SKM-1 treated with dmso at 0.1 percent for 144 hours (cell line): ENCODE data around the gene DVL1.
A peak's percentile ranks its signal among the peaks of the same experiment; 100 is the strongest.
"Not testable (repeated sequence)": the region's sequence is repeated elsewhere in the genome, so short reads cannot be mapped to it uniquely, and the experiment has no call there.

Experiments used
- DNase-seq: peaks from one replicate; lab custom pipeline; 2025; ENCODE audit not compliant: unreplicated experiment; lab: John Stamatoyannopoulos, UW

Gene DVL1

DNA sequence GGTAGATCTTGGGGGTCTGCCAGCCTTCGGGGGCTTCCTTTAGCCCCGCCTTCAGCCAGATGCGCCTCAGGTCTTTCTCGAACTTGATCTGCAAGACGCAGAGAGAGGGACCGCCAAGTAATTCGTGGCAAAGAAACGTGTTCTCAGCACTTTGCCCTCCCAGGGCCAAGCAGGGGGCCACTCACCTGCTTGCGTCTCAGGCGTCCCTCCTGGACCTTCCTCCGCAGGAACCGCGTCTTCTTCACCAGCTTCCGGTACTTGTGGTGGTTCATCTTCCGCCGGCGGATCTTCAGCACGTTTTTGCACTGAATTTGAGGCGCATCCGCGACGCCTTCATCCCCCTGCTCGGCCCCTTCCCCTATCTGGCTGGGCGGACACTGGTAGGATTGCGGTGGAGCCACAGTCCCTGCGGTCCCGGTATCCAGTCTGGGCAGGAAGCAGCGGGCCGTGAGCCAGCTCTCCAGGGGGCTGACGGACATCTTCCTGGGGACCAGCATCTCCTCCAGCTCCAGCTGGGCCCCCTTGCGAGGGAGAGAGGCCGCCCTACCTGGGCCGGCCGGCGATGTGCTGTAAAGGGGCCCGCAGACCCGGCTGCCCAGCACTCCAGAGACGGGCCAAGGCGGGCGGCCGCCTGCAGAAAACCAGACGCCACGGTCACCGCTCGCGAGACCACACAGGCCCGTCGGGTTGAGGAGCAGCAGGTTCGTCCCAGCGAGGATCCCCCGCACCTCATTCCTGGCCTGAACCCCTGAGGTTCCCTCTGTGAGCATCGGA is 24.8 kb upstream of the DVL1 start:
- DNase-seq, result no peak

DNA sequence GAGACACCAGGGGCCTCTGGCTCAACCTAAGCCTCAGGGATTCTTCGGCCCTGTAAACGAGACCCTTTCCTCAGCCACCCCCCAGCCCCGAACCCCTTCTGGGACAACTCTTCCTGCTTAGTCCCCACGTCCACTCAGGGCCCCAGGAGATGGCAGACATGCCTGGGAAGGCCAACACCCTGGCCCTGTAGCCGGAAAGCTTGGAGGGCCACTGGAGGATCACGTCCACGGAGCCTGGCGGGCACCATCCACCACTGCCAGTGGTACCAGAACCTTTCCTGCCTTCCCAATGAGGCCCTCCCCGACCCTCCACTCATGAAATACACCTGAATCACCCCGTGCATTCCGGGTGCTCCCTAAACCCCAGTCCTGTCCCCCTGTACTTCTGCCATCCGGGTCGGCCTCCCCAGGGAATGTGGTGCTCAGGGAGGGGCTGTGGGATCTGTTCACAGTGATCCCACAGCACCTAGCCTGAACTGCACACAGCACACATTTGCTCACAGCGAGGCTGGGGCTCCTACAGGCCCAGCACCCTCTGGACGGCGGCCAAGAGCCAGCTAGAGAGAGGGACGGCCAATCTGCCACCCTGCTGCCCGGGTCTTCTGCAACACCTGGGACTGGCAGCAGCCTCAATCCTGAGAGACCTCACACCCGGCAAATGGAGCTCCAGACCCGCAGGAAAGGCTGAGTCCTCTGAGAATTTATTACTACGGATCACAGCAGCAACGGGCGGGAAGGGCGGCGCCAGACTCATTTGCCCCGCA is 24.0 kb upstream of the DVL1 start:
- DNase-seq, result no peak

DNA sequence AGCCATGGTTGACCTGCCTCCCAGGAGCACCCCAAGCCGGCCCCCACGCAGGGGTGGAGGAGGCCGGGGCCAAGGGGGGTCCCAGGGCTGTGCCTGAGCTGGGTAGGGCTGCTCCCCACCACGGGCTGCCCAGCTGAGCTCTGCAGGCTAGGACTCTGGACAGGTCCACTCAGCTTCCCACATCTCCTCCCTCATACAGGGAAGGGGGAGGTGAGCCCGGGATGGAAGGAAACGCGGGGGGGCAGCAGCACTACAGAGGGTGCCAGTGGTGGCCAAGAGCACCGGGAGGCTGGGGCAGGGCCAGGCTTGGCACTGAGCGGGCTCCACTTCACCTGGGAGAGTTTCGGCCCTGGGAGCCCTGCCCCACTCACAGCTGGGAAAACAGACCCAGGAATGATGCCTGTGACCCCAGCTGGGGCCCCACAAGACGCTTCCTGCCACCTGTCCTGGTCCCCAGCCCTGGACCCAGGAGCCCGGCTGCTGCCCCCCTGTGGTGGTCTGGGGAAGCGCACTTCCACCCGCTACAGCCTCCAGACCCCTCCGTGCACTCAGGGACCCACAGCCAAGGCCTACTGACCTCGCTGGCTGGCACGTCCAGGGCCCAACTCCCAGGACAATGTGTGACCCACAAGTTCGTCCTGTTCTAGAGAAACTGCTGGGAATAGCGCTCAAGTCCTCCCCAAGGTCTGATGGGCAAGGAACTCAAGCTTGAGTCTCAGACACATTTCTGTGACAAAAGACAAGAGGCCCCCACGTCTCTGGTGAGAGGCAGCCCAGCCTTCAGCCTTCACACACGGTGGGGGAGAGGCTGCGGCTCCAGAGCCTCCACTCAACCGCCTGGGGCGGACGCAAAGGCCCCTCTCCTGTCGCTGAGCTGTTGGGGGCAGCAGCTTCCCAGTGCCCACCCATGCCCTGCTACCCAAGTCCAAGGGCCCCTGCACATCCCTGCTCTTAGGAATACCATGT is 22.8 kb upstream of the DVL1 start:
- DNase-seq, result peak; percentile 36

DNA sequence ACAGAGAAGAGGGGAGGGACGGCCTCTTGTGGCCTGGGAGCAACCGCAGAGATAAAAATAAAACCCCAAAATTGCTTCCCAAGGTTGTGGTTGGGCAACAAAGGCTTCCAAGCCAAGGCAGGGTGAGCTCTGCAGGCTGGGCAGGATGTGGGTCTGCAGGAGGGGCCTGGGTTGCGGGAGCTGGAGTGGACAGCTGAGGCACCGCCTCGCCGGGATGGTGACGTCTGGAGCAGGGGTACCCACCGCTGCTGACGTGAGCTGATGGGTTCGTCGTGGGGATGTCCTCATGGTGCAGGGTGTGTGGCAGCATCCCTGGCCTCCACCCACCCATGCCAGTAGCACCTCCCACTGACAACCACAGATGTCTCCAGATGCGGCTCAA is 22.1 kb upstream of the DVL1 start:
- peak; percentile 70 for DNase-seq

DNA sequence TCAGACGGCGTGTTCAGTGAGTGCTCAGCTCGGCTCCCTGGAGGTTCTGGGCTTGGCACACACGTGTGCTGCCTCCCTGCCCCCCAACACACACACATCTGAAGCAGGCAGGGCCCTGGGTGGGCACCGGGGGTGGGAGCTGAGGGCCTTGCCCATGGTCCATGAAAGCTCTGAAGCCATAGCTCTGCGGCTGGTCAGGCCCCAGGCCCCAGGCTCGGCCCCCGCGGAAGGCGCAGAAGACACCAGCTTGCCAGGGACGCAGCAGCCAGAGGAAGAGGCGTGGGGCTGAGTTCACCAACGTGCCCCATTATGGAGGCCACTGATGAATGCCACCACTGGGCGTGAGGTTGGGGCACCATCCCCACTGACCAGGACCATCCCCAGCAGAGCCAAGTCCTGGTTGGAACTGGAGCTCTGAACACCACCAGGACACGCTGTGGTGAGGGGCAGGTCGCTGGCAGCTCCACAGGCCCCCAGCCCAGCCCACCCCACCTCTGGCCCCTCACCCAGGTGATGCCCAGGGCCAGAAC is 21.6 kb upstream of the DVL1 start:
- no peak for DNase-seq

DNA sequence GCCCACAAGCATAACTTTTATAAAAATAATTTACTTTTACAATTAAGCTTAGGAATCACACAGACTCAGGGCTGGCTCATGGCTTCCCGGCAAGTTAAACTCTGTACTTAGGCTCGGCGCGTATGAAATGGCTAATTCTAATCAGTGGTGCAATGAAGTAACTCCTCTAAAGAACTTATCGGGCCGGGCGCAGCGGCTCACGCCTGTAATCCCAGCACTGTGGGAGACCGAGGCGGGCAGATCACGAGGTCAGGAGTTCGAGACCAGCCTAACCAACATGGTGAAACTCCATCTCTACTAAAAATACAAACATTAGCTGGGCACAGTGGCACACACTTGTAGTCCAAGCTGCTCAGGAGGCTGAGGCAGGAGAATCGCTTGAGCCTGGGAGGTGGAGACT is 20.9 kb upstream of the DVL1 start:
- not testable (repeated sequence) for DNase-seq

DNA sequence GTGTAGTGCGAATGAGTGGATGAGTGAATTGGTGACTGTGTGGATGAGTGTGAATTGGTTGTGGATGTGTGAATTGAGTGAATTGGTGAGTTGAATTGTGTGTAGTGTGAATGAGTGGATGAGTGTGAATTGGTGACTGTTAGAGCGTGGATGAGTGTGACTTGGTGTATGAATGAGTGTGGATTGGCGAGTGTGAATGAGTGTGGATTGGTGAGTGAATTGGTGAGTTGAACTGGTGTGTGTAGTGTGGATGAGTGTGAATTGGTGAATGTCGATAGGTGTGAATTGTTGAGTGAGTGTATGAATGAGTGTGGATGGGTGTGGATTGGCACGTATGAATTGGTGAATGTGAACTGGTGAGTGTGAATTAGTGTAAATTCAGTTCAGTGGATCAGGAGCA is 18.1 kb upstream of the DVL1 start:
- DNase-seq, result no peak

DNA sequence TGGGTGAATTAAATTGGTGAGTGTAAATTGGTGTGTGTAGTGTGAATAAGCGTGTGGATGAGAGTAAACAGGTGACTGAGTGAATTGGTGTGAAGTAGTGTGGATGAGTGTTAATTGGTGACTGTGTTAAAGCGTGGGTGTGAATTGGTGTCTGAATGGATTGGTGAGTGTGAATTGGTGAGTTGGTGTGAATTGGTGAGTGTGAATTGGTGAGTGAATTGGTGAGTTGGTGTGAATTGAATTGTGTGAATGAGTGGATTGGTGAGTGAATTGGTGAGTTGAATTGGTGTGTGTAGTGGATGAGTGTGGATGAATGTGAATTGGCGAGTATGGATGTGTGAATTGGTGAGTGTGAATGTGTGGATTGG is 17.5 kb upstream of the DVL1 start:
- no peak for DNase-seq

DNA sequence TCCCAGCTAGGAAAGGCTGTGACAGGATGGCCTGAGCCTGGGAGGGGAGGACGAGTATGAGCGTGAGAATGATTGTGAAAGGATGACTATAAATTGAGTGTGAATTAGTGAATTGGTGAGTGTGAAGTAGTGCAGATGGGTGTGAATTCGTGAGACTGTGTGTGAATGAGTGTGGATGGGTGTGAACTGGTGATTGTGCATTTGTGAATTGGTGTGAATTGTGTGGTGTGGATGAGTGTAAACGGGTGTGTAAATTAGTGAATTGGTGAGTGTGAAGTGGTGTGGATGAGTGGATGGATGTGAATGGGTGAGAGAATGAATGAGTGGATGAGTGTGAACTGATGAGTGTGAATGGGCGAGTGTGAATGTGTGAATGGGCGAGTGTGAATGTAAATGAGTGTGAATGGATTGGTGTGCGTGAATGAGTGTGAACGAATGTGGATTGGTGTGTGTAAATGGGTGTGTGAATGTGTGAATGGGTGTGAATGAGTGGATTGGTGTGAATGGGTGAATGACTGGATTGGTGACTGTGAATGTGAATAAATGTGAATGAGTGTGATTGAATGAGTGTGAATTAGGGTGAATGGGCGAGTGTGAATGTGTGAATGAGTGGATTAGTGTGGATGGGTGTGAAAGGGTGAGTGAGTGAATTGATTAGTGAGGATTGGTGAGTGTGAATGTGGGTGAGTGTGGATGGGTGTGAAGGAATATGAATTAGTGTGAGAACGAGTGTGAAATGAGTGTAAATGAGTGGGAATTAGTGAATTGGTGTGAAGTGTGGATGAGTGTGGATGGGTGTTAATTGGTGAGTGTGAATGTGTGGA is 16.9 kb upstream of the DVL1 start:
- no peak for DNase-seq

DNA sequence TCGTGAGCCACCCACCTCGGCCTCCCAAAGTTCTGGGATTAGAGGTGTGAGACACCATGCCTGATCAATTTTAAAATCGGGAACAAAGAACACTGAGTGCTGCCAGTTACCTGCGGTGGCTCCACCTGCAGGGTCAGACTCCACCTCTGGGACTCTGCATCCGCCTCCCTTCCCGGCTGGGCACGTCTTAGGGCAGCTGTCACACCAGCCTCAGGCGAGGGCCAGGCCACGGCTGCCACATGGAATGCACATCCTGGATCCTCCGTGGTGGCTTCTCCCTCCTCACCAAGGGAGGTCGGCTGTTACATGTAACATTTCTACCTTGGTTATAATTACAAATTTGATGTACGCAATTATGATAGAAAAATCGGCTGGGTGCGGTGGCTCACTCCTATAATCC is 15.0 kb upstream of the DVL1 start:
- DNase-seq, result no peak

DNA sequence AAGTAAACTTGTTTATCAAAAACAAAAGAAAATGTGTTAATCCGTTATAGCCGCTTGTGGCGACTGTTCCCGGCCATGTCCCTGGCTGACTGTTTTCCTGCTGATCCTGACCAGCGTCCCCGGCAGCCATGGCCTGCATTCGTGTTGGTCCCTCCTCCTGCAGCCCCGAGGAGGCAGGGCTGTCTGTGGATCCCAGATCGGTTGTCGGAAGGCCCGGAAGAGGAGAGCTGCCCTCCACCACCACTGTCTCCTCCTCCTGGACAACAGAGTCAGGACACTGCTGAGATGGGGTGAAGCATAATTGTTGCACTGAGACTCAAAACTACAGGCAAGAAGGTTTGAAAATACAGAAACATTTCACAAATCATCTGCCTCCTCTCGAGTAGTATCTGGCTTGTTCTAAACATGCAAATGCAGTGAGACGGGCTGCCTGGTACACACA is 12.8 kb upstream of the DVL1 start:
- DNase-seq, result no peak

DNA sequence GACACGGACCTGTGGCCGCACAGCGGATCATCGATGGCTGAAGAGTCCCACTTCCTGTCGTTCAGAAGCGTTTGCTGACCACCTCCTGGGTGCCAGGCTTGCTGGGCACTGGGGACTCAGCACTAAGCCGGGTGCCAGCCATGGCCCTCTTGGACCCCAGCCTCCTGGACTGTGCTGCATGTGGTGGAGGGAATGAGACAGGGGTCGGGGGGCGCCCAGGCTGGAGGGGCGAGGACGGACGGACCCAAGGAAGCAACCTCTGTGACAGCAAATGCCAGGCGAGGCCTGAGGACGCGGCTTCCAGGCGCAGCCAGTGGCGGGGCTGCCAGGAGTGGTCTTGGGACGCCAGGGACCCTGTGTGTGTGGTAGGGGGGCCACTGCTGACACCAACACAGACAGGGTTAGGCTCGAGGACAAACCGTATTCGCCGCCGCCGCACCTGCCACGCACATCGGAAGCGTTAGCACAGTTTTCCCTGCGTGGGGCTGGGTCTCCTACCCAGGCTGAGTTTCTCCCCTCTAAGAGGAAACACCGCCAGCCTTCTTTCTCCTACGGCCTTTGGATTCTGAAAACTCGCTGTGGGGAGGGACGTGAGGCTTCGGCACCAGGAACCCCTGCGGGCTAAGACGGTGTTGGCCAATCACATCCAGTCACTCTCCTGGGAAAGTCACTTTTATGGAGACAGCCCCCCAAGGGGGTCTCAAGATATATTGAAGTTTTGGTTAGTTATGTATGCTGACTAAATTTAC is 12.2 kb upstream of the DVL1 start:
- no peak for DNase-seq

DNA sequence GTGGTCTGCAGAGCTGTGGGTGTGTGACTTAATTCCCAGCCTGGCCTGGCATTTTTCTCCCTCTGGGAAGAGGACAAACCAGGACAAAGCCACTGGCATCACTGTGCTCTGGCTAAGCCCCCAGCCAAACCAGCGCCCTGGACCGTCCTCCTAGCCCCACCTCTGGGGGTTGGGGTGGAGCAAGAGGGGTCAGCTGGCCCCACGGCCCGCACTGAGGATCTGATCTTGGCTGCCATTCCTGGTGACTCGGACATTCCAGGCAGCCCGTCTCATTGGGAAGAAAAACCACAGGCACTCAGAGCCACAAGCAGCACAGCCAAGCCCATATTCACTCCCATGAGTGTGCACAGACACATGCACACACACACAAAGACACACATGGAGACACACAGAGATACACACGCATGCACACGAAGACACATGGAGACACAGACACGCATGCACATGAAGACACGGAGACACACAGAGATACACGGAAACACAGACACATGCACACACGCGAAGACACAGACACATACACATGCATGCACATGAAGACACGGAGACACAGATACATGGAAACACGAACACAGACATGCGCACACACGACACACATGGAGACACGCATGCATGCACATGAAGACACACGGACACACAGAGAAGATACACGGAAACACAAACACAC is 11.4 kb upstream of the DVL1 start:
- DNase-seq, result no peak

DNA sequence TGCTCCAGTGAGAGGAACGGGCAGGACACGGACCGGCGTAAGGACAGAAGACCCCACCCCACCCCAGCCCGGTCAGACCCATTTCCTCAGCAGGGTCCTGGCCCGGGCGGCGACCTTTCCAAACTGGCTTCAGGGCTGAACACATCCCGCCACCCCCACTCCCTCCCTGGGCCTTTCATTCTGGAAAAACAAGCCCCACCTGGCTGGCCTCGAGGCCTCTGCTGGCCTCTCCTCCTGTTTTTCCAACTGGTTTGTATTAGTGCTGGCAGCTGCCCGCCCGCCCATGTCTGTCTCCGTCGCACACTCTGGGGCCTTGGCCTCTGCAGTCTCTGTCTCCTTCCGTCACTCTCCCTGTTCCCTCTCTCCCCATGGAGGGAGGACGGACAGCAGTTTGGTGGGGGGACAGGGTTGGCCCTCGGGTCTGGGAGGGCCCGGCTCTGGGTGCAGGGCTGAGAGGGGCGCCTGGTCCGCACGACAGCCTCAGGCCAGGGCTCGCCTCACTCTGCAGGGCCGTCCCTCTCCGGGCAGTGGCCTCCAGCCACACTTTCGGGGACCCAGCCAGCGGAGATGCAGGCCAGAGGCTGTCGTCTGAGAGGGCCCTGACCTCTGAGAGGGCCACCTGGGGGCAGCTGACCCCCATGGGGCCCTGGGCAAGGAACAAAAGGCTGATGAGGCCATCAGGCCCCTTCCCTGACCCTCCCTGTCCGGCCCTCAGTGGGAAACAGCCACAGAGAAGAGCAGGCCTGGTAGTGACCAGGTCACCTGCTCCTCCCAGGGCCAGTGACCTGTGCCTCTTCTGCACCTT is 10.6 kb upstream of the DVL1 start:
- DNase-seq, result no peak

DNA sequence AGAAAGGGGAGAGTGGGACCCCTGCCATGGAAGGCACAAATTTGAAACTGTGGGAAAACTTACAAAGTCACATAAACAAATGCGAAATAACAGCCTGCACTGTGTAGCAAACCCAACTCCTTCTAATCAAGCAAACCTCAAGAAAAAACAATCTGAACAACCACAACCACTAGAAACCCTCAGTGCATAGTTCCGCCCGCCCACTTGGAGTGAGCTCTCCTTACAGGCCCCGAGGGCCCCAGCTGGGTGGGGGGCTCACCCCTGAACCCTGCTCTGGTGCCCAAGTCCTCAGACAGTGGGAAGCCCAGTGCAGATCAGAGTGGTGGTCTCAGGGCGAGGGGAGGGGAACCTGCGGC is 10.1 kb upstream of the DVL1 start:
- DNase-seq, result no peak

DNA sequence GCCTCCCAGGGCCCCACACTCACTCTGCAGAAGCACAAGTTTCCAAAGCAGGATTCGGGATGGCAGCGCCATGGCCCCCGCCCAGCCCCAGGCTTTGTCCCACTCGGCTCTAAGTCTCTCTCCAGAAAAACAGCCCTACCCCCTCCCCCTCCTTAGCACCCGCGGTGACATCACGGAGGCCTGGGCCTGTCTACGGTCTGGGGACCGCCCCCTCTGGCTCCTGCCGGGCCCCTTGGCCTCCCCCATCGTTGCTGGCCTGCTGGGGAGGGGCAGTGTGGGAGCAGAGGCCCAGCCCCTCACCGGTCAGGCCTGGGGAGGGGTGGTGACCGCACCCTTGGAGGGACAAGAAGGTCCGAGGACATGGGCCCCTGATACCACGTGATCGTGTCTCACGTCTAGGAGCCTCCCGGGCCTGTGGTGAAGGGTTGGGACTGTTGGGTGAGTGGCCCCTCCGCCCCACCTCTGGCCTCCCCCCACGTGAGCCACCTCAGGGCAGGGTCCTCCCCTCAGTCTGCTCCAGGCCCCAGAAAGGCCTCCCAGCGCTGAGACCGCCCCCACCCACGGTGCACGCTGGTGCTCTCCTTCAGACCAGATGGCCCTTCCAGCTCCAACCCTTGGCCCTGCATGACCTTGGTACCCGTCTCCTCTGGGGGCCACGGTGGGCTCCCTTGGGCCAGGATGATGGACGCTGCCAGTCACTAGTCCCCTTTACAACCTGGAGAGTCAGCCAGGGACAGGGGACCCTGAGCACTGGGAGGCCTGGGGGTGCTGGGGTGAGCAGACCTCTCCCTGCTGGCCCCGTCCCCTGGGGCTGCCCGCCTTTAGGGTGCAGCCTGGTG is 9.4 kb upstream of the DVL1 start, which contains the start of gene MXRA8:
MXRA8 (minus strand) TSS at position 123 of the 839 bp plus-strand sequence; CDS start at position 72, 51 bp downstream.
- no peak for DNase-seq

DNA sequence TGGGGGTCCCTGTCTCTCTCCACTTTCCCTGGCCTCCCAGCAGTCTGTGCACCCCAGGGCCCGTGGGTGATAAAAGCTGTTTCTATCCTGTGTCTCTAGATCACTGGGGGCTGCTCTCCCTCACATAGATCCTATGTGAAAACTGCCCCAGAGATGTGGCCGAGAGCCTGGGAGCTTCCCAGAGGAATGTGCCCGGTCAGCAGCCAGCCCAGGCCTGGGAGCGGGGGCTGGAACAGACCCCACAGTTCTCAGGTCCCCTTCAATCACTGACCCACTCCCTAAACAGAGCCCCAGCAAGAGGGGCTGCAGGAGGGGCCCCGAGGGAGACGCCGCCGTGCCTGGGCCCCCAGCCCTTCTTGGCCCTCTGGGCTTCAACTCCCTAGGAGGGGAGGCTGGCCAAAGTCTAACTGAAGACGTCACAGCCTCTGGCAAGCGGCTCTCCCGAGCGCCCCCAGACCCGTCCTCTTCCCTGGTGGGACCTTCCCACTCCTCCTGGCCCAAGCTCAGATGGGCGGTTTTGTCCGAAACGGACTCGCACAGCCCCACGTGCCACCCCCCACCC is 8.7 kb upstream of the DVL1 start:
- DNase-seq, result no peak
